DOHH2 (cell line): Measurements from ENCODE around the gene NSMF.

Source experiments
- CTCF ChIP-seq: fragments of 200-600 bp; sonication (generic); IDR thresholded peaks from one replicate; pipeline ENCODE4 v1.5.1; 2014; ENCODE audit warnings: antibody characterized with exemption, mild to moderate bottlenecking, low read depth, low read length; ENCODE audit not compliant: poor library complexity, severe bottlenecking
- EZH2phosphoT487 ChIP-seq: fragments of 200-600 bp; sonication (generic); IDR thresholded peaks from 2 replicates; pipeline ENCODE4 v1.6.1; 2017; ENCODE audit warnings: borderline replicate concordance, mild to moderate bottlenecking, antibody characterized with exemption, low read length, moderate library complexity, mixed read lengths

DNA sequence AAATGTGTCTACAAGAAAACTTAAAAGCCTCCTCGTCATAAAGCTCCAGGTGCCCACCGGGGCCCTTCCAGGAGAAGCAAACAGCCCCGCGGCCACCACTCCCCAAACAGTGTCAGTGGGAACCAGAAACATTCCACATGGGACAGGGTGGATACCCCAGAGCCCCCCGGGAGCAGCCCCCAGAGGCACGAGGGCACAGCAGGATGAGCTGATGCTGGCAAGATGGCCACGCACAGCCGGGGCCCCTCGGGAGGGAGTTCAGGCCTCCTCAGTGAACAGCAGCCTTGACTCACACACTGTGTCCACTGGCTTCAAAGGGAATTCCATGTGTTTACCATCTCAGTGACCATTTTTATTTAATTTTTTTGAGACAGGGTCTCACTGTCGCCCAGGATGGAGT, 46.7 kb downstream of the NSMF start:
- TF ChIP-seq CTCF (no peak), EZH2phosphoT487 (no peak)
